ENCODE measurements around the gene MUC5B. TPM values are rescaled to one million over a fixed set of nuclear protein-coding genes. Genes with fewer than 3 reads are reported as not detected.

MUC5B gene
- total RNA-seq, 1 experiment from 2014 or later: 1.6 TPM

- TF ChIP-seq PREB (CRISPR knock-in tag; IDR thresholded peaks at IDR 0.05; ENCODE audit: borderline replicate concordance) (no peak), JAZF1 (CRISPR knock-in tag; IDR thresholded peaks at IDR 0.05) (no peak), CBFB (CRISPR knock-in tag; IDR thresholded peaks at IDR 0.05; ENCODE audit: low read depth) (no peak), TP53 (CRISPR knock-in tag; IDR thresholded peaks at IDR 0.05) (no peak)
- no peak for ATAC-seq
- DNase-seq (ENCODE audit: low spot score): no peak
- Mint-ChIP-seq H3K27me3 (ENCODE audit: low read depth) (no peaks in the 10 kb centered on the region), H3K9me3 (peaks cover under 1% of the 10 kb centered on the region), H3K4me3 (no peak overlapping the region), H3K27ac (no peak overlapping the region), H3K4me1 (no peaks in the 10 kb centered on the region), H3K36me3 (peaks cover under 1% of the 10 kb centered on the region; the same call in 1 of the 2 replicates)
- CTCF ChIA-PET: no interaction called here
- POLR2A ChIA-PET: no interaction called here
Observed at GRCh38 chr11:1180947-1181391, 41.9 kb upstream of the MUC5B start.

- no peaks in the 10 kb centered on the region for H3K36me3 Mint-ChIP-seq
- DNase-seq (ENCODE audit: low spot score) (no peak), ATAC-seq (no peak)
- H3K9me3 Mint-ChIP-seq: no peaks in the 10 kb centered on the region
- CTCF ChIA-PET: no interaction called here
- no peaks in the 10 kb centered on the region for H3K27me3 Mint-ChIP-seq (ENCODE audit: low read depth)
- H3K4me3 Mint-ChIP-seq: no peak overlapping the region
- H3K4me1 Mint-ChIP-seq: no peaks in the 10 kb centered on the region
- no peak overlapping the region for H3K27ac Mint-ChIP-seq
- POLR2A ChIA-PET: no interaction called here
- no peak for TF ChIP-seq JAZF1 (CRISPR knock-in tag; IDR thresholded peaks at IDR 0.05)
- TF ChIP-seq ZNF425 (CRISPR knock-in tag; conservative IDR thresholded peaks at IDR 0.05): no peak
- no peak for TF ChIP-seq E2F4 (CRISPR knock-in tag; IDR thresholded peaks at IDR 0.05; ENCODE audit: borderline replicate concordance, low read depth)
- TF ChIP-seq TEAD4 (CRISPR knock-in tag; IDR thresholded peaks at IDR 0.05): no peak
- no peak for TF ChIP-seq ZNF263 (CRISPR knock-in tag; IDR thresholded peaks at IDR 0.05; ENCODE audit: low read depth)
- TF ChIP-seq ATF3 (CRISPR knock-in tag; conservative IDR thresholded peaks at IDR 0.05): no peak
- no peak for TF ChIP-seq ESRRA (CRISPR knock-in tag; IDR thresholded peaks at IDR 0.05; ENCODE audit: borderline replicate concordance)
- TF ChIP-seq MAX (CRISPR knock-in tag; IDR thresholded peaks at IDR 0.05): no peak
- TF ChIP-seq MYBL2 (CRISPR knock-in tag; IDR thresholded peaks at IDR 0.05): no peak
- no peak for TF ChIP-seq NR2C2 (CRISPR knock-in tag; IDR thresholded peaks at IDR 0.05)
Observed at GRCh38 chr11:1181420-1181819, 41.4 kb upstream of the MUC5B start.

- H3K27ac Mint-ChIP-seq: no peak overlapping the region
- no peak overlapping the region for H3K4me3 Mint-ChIP-seq
- no peaks in the 10 kb centered on the region for H3K36me3 Mint-ChIP-seq
- H3K27me3 Mint-ChIP-seq (ENCODE audit: low read depth): no peaks in the 10 kb centered on the region
- H3K9me3 Mint-ChIP-seq: no peaks in the 10 kb centered on the region
- ATAC-seq (no peak), DNase-seq (ENCODE audit: low spot score) (no peak)
- no peaks in the 10 kb centered on the region for H3K4me1 Mint-ChIP-seq
- POLR2A ChIA-PET: no interaction called here
- CTCF ChIA-PET: no interaction called here
- TF ChIP-seq CBFB (CRISPR knock-in tag; IDR thresholded peaks at IDR 0.05; ENCODE audit: low read depth): no peak
- no peak for TF ChIP-seq MLX (CRISPR knock-in tag; IDR thresholded peaks at IDR 0.05)
- TF ChIP-seq ZNF263 (CRISPR knock-in tag; IDR thresholded peaks at IDR 0.05; ENCODE audit: low read depth): no peak
- TF ChIP-seq TEAD4 (CRISPR knock-in tag; IDR thresholded peaks at IDR 0.05): no peak
- TF ChIP-seq ZNF138 (CRISPR knock-in tag; conservative IDR thresholded peaks at IDR 0.05): no peak
- TF ChIP-seq NR3C1 (CRISPR knock-in tag; conservative IDR thresholded peaks at IDR 0.05; ENCODE audit: low read depth): no peak
- TF ChIP-seq TEAD1 (CRISPR knock-in tag; IDR thresholded peaks at IDR 0.05): no peak
- no peak for TF ChIP-seq ERG (CRISPR knock-in tag; IDR thresholded peaks at IDR 0.05)
- TF ChIP-seq ZSCAN18 (CRISPR knock-in tag; IDR thresholded peaks at IDR 0.05): no peak
- TF ChIP-seq ZNF512 (CRISPR knock-in tag; IDR thresholded peaks at IDR 0.05; ENCODE audit: borderline replicate concordance): no peak
- no peak for TF ChIP-seq ZNF671 (CRISPR knock-in tag; IDR thresholded peaks at IDR 0.05)
Observed at GRCh38 chr11:1181853-1182535, 40.9 kb upstream of the MUC5B start.

All from WTC11 (cell line).